Measurements from ENCODE around the gene SYT9.

SYT9 gene

DNA sequence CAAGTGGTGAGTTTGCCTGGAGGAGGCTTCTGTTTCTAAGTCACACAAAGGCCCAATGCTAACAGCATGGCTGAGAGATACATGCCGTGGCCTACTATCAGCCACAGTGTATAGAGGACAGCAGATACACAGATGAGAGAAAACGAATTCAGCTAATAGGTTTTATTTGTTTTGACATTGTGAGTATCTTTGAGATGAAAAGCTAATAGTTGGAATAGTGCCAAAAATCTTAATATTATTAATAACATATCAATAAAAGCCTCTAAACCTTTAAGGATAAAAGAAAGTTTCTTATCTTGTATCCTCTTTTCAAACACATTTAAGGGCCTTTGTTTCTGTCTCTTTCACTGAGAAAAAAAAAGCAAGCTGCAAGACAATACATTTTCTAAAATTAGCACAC lies 203.2 kb downstream of the SYT9 start:
- Histone ChIP-seq H3K4me3 (no peak overlapping the region), H3K4me1 (no peaks in the 10 kb centered on the region), H3K27ac (no peak overlapping the region), H3K27me3 (no peaks in the 10 kb centered on the region), H3K36me3 (no peaks in the 10 kb centered on the region), H3K9me3 (no peaks in the 10 kb centered on the region)
- intact Hi-C loops (cut with DNase I; ENCODE audit: low total_unique reads): no loop called here
- TF ChIP-seq, protein P1, sequence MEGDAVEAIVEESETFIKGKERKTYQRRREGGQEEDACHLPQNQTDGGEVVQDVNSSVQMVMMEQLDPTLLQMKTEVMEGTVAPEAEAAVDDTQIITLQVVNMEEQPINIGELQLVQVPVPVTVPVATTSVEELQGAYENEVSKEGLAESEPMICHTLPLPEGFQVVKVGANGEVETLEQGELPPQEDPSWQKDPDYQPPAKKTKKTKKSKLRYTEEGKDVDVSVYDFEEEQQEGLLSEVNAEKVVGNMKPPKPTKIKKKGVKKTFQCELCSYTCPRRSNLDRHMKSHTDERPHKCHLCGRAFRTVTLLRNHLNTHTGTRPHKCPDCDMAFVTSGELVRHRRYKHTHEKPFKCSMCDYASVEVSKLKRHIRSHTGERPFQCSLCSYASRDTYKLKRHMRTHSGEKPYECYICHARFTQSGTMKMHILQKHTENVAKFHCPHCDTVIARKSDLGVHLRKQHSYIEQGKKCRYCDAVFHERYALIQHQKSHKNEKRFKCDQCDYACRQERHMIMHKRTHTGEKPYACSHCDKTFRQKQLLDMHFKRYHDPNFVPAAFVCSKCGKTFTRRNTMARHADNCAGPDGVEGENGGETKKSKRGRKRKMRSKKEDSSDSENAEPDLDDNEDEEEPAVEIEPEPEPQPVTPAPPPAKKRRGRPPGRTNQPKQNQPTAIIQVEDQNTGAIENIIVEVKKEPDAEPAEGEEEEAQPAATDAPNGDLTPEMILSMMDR (IDR thresholded peaks at IDR 0.05): no peak
- DNase-seq: no peak

DNA sequence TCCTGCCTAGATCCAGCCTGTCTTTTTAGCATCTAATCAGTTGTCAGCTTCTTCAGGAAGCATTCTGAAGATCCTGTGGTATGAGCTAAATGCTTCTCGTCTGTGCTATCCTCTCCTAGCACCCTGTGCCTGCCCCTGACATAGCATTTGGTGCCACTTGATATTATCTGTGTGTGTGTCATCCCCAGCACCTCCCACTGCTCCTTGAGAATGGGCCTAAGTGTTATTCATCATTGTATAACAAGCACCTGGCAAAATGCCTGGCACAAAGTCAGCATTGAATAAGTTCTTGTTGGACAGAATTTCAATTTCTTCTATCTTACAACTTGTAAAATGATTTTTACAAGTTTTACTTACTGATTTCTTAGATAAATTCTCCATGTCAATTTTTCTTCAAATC lies 205.5 kb downstream of the SYT9 start:
- TF ChIP-seq, protein P1 (IDR thresholded peaks at IDR 0.05): no peak
- Histone ChIP-seq H3K36me3 (no peaks in the 10 kb centered on the region), H3K9me3 (no peaks in the 10 kb centered on the region), H3K27me3 (no peaks in the 10 kb centered on the region), H3K4me3 (no peak overlapping the region), H3K4me1 (no peaks in the 10 kb centered on the region), H3K27ac (no peak overlapping the region)
- no peak for DNase-seq
- intact Hi-C loops (cut with DNase I; ENCODE audit: low total_unique reads): no loop called here

DNA sequence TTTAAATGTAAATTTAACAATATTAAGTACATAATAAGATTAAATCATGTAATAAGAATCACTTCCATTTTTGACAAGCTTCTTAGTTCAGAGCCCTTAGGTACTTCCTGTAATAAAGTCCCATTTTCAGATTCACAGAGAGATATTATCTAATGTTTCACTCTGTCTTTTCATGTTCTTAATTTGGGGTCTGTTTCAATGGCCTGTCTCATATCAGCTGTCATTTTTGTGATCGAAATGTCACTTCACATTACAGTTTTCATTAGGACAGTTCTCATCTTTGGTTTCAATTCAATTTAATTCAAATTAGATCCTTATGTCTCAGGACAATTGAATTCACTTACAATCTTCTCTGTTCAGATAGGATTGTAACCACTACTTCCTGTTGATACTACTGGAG lies 211.0 kb downstream of the SYT9 start:
- Histone ChIP-seq H3K4me1 (no peaks in the 10 kb centered on the region), H3K4me3 (no peak overlapping the region), H3K9me3 (no peaks in the 10 kb centered on the region), H3K27ac (no peak overlapping the region), H3K27me3 (no peaks in the 10 kb centered on the region), H3K36me3 (no peaks in the 10 kb centered on the region)
- intact Hi-C loops (cut with DNase I; ENCODE audit: low total_unique reads): no loop called here
- no peak for DNase-seq
- TF ChIP-seq, protein P1 (IDR thresholded peaks at IDR 0.05): no peak

DNA sequence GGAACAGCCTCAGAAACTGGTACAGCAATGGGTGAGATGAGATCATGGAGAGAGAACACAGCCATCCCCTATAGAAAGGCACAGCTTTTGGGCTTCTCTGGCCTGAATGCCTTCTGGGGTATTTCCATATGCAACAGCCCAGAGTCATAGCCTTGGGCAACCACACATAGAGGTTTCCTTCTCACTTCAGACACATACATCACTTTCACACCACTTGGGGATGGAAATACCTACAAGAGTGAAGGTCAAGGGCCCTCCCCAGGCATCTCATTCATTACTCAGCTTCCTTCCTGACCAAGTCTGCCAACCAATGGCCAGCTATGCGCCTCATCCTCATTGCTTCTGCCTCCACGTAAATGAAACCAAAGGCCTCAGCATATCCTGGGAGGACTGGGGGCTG lies 215.9 kb downstream of the SYT9 start:
- Histone ChIP-seq H3K27ac (no peak overlapping the region), H3K4me1 (no peaks in the 10 kb centered on the region), H3K4me3 (no peak overlapping the region), H3K27me3 (no peaks in the 10 kb centered on the region), H3K36me3 (peaks cover 0 to 10% (median 0%) of the 10 kb centered on the region in 3 donors), H3K9me3 (no peaks in the 10 kb centered on the region)
- TF ChIP-seq, protein P1 (IDR thresholded peaks at IDR 0.05): no peak
- DNase-seq: no peak
- intact Hi-C loops (cut with DNase I; ENCODE audit: low total_unique reads): no loop called here

DNA sequence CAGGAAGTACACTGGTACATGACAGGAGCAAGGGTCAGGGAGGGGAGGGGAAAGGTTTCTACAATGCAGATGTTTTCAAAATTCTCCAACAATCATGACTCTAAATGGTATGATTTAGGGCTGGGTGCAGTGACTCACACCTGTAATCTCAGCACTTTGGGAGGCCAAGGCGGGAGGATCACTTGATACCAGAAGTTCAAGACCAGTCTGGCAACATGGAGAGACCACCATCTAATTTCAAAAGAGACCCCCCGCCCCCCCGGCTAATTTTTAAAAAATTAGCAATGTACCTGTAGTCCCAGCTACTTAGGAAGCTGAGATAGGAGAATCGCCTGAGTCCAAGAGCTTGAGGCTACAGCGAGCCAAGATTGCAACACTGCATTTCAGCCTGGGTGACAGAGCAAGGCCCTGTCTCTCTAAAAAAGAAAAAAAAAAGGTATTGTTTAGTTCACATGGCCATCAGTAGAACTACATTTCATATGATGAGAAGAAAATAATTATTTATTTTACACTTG lies 217.7 kb downstream of the SYT9 start:
- H3K4me1 ChIP-seq: no peaks in the 10 kb centered on the region
- no peaks in the 10 kb centered on the region for H3K9me3 ChIP-seq
- intact Hi-C loops (cut with DNase I; ENCODE audit: low total_unique reads): no loop called here
- peaks cover 0 to 10% (median 0%) of the 10 kb centered on the region in 3 donors for H3K36me3 ChIP-seq
- TF ChIP-seq, protein P1 (IDR thresholded peaks at IDR 0.05): no peak
- H3K27ac ChIP-seq: no peak overlapping the region
- DNase-seq: no peak
- H3K27me3 ChIP-seq: no peaks in the 10 kb centered on the region
- H3K4me3 ChIP-seq: no peak overlapping the region

DNA sequence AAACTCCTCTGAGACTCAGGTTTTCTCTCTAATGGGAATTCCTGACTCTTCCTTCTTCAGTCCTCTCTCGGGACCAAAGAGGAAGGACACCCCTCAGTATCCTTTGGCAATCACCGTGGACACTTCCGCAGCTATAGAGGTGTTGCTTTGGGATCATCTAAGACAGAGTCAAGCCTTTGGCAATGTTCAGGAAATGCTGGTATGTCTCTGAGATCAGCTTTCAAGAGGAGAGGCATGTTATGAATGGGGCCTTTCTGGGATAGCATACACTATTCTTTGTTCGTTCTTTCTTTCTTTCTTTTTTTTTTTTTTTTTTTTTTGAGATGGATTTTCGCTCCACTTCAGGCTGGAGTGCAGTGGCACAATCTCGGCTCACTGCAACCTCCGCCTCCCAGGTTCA lies 219.4 kb downstream of the SYT9 start:
- Histone ChIP-seq H3K4me1 (no peaks in the 10 kb centered on the region), H3K27ac (no peak overlapping the region), H3K27me3 (no peaks in the 10 kb centered on the region), H3K9me3 (no peaks in the 10 kb centered on the region), H3K36me3 (peaks cover 0 to 10% (median 0%) of the 10 kb centered on the region in 3 donors), H3K4me3 (no peak overlapping the region)
- intact Hi-C loops (cut with DNase I; ENCODE audit: low total_unique reads): no loop called here
- TF ChIP-seq, protein P1 (IDR thresholded peaks at IDR 0.05): no peak
- no peak for DNase-seq

All from tibial artery (tissue), 4 donors.